ENCODE data around the gene KCTD17.

Gene KCTD17

DNA sequence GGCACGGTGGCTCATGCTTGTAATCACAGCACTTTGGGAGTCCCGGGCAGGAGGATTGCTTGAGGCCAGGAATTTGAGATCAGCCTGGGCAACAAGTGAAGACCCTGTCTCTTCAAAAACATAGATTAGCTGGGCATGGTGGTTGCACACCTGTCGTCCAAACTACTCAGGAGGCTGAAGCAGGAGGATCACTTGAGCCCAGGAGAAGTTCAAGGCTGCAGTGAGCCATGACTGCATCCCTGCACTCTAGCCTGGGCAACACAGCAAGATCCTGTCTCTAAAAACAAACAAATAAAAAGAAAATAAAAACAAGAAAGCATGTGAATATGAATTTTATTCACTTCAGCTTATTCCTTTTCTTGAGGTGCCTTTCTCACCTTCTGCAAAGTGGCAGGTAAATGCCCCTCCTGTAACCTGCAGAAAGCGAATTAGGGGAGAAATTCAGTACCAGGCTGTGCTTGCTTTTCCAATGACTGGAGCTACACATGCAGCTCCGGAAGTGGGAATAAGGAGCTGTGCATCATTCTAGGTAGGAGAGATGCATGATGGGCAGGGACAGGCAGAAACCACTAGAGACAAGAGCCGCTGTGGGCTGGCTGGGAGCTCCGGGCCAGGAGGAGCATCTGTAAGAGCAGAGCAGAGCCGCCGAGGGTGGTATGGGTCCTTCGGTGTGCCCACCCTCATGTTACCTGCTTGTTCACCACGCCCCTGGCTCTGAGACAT lies 14.7 kb upstream of the KCTD17 start:
- in situ Hi-C loops (cut with HindIII; ENCODE audit: low sequenced_read_pairs) = no loop called here

DNA sequence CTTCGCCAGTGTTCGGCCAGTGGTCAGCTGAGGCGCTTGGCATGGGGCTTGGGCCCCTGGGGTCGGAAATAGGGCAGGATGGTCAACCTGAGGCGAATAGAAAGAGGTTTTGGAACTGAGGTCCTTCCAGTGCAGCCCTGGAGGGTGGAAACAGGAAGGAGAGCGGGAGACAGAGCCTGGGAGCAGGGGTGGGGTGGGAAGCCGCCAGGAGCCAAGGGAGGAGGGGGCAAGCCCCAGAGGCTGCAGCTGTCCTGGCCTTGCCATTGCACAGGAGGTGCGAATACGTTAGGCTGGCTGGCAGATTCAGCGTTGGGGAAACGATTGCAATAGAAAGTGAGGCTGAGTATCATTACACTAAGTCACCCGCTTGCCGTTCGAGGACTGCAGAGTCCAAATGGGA lies 13.9 kb upstream of the KCTD17 start:
- in situ Hi-C loops (cut with HindIII; ENCODE audit: low sequenced_read_pairs) = no loop called here

DNA sequence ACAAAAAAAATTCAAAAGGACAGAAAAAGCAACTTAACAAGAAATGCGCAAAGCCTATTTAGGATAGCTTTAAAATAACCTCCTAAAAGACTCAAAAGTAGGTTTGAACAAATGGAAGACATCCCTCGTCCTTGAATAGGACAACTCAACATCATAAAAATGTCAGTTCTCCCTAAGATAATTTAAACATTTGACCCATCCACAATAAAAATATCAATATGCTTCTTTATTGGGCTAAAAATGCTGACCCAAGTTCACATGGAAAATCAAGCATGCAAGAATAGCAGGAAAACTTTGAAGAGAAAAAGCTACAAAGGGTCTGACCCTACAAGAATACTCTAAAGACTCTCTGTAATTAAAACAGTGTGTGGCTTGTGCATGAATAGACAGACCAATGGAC lies 12.1 kb upstream of the KCTD17 start:
- in situ Hi-C loops (cut with HindIII; ENCODE audit: low sequenced_read_pairs) = no loop called here

DNA sequence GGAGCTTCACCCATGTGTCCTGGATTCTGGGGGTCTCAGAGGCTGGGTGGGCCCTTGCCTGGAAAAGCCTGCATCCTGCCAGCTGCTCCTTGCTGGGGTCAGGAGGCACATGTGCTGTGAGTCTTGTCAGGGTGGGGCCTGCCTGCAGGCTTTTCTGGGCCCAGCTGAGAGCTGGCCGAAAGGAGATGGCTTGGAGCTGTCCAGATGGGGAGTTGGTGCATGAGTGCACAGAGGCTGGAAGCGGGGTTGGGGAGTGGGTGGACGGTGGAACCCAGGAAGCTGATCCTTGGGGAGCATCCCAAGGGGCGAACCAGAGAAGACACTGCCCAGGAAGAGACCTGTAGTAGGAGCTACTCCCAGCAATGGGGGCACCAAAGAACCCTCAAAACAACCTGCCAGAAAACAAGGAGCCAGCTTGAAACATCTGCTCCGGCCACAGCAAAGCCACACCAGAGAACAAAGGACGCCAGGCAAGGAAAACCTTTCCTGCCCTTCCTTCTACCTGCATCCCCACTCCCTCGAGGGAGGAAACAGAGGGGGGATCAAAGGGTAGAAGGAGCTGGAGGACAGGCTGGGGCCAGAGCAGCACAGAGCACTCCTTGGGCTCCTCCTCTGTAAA lies 8.2 kb upstream of the KCTD17 start:
- in situ Hi-C loops (cut with HindIII; ENCODE audit: low sequenced_read_pairs) = no loop called here

DNA sequence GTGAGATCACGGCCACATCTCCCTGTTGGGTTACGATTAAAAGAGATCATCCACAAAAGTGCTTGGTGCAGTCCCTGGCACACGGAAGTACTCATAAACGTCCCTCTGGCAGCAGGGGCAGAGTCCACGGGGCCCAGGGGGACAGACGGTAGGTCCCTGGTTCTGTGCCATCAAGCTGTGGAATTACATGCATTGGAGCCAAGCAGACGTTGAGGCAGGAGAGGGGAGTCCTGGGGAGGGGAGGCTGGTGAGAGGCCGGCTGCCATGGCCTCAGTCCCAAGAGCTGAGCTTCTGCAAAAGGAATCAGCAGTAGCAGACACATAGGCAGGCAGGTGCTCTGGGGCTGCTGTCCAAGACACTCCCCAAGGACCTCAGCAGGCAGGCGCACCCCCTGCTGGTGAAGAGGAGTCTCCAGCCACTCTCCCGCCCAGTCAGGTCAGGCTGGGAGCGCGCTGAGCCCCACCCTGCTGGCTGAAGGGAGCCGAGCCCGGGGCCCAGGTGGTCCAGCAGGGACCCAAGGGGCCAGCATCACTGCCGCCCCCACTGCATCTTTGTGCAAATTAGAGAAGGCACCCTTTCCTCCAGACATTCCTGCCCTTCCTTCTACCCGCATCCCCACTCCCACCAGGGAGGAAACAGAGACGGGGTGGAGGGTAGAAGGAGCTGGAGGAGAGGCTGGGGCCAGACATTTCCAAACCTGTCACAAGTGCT lies 7.6 kb upstream of the KCTD17 start:
- in situ Hi-C loops (cut with HindIII; ENCODE audit: low sequenced_read_pairs) = no loop called here

DNA sequence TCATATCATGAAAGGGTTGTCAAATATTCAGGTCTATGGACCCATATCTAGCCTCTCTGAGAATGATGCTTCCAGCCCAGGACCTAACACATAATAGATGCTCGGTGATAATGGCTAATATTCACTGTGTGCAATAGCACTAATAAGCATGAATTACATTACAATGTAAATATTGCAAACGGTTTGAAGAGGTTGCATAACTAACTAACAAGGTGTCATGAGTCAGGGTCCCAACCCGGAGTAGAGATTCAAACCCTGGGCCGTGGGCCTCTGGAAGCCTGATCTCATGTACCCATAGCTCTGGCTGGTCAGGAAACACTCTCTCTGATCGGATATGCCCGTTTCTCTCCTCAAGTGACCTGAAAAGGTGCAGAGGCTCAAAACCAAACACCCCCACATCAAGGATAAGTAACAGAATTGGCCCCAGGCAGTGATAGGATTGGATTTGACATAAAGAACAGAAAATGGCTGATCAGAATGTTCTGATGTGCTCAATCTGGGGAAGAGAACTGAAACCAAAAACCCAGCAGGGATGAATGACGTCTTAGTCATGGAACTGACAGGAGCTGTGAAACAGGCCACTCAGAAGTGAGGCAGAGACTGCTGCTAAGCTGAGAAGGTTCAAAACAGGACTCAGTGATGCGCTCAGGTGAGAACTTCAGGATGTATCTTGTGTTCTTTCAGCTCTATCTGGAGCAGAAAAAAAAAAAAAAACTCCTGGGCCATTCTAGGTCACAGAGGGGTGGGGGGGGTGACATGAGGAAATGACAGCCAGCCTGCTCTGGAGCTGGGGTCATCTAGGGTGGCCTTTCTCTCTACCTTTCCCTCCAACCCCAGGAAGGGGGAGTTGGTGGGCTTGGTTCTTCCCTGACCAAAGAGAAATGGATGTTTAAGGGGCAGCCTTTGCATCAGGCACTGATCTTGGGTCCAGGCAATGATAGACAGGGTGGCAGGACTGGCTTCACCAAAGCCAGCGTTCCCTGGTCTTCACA lies 6.6 kb upstream of the KCTD17 start:
- in situ Hi-C loops (cut with HindIII; ENCODE audit: low sequenced_read_pairs) = no loop called here

DNA sequence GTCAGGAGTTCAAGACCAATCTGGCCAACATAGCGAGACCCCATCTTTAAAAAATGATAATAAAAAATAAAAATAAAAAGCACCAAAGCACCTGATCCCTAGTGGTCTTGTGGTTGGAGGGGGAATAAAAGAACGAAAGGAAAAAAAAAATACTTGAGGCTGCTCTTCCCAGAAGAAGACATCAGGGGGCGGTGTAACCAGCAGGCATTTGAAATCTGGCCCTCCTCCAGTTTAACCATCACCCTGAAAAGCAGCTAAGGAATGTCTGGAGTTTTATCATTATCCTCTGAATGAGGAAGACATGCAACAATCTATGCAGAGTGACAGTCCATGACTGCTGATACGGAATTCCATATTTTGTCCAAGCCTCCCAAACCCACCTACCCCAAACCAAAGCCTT lies 5.6 kb upstream of the KCTD17 start:
- in situ Hi-C loops (cut with HindIII; ENCODE audit: low sequenced_read_pairs) = no loop called here

DNA sequence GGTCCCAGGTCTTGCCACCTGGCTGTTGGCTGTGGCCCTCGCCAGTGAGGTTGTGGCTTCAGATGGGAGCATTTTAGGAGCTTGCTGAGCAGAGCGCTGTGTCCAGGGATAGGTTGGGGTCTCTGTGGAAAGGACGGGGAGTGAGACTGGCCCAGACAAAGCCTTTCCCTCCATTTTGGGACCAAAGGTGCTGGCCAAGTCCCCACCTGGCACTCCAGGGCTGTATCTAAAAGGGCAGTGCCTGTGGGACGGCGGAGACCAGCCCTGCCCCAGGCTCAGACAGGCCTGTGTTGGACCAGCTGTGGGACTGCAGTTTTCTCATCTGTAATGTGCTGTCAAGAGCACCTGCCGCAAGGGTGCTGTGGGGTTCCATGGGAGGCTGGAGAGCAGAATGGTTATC lies 5.0 kb upstream of the KCTD17 start:
- in situ Hi-C loops (cut with HindIII; ENCODE audit: low sequenced_read_pairs) = no loop called here

DNA sequence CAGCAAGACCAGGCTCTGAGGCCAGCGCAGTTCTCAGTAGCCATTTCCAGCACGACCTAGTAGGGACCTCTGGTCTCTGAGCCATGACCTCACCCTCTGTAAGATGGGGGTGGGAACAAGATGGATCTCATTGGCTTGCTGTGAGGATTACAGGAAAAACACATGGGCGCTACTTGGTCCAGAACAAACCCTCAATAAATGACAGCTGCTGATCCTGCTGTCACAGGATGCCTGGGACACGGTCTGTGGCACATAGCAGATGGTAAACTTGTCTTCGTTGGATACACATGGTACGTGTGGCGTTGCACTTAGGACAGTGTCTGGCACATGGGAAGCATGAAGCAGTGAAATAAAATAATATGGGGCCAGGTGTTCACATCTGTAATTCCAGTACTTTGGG lies 4.5 kb upstream of the KCTD17 start:
- in situ Hi-C loops (cut with HindIII; ENCODE audit: low sequenced_read_pairs) = no loop called here

DNA sequence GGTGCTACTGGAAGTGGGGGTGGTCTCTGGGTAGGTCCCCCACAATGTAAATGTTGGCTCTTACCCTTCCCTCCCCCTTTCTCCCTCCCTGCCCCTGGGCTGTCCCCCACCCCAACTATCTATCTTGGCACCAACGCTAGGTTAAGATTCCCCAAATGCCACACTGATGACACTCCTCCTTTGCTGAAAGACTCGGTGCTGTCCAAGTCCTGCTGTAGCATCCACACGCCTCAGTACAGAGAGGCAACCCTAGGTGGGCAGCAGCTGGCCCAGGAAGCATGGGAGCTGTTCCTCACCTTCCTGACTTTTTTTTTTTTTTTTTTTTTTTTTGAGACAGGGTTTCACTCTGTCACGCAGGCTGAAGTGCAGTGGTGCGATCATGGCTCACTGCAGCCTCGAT lies 3.4 kb upstream of the KCTD17 start:
- in situ Hi-C loops (cut with HindIII; ENCODE audit: low sequenced_read_pairs) = no loop called here

DNA sequence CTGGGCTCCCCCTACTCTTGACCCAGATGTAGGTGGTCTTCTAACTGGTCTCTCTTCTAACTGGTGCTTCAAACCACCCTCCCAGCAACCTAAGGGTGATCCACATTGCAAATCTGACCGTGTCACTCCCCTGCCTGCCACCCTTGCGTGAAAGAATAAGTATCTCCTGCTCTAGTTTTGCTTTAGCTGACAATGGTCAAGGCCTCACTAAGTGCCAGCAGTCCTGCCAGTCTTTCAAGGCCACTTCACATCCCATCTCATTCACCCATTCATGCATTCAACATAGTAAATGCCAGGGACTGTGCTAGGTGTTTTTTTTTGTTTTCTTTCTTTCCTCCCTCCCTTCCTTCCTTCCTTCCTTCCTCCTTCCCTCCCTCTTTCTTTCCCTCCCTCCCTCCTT lies 2.3 kb upstream of the KCTD17 start:
- in situ Hi-C loops (cut with HindIII; ENCODE audit: low sequenced_read_pairs) = no loop called here

DNA sequence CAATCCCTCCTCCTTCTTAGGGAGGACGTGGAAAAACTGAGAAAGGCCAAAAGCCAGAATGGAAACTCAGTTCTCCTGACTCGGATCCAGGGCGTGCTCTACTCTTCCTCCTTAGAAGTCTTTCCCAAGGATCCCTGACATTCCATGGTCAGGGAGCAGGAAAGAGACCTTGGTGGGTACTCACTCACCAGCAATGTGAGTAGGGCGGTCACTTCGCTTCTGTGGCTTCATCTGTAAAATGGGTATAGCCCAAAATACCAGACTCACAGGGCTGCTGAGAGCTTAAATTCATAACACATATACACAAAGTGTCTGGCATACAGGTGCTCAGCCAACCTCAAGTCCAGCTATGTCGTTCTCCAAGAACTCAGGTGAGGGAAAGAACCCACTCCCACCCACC lies 629 bp upstream of the KCTD17 start:
- in situ Hi-C loops (cut with HindIII; ENCODE audit: low sequenced_read_pairs) = loop anchor here (10.0 kb wide), 6 partner anchors 104 to 394 kb away; partner anchors contain the start of genes C1QTNF6, IFT27 and SSTR3

DNA sequence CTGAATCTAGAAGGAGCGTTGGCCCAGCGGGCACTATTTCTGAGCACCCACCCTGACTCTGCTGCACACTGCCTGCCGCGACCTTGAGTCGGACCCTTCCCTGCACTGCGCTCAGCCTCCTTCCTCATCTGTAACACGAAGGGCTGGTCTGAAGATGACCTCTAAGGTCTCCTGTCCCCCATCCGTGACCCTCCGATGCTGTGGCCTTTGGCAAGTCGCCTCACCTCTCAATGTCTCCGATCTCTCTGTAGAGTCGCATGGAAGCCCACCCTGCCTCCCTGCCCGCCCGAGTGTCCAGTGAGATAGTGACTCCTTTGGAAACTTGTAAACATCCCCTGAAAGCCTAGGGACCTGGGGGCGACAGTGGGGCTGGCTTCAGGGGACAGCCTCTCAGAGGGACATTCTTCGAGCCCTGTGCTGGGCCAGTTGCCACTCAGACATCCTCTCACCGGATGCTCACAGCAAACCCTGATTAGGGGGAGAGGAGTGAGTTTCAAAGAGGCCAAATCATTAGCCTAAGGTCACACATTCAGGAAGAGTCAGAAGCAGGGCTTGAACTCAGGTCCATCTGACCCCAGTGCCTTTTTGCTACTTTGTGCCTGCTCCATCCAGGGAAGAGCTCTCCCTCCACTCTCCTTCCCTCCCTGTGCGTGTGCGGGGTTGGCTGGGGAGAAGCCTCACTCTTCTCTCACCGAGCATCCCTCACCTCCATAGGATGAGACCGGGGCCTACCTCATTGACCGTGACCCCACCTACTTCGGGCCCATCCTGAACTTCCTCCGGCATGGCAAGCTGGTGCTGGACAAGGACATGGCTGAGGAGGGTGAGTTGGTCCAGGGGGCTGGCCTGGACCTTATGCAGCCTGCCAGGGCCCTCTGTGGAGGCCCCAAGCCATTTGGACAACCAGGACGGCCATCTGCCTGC lies 1.1 kb downstream of the KCTD17 start:
- in situ Hi-C loops (cut with HindIII; ENCODE audit: low sequenced_read_pairs) = loop anchor here (10.0 kb wide), 6 partner anchors 102 to 392 kb away; partner anchors contain the start of genes C1QTNF6, IFT27 and SSTR3

DNA sequence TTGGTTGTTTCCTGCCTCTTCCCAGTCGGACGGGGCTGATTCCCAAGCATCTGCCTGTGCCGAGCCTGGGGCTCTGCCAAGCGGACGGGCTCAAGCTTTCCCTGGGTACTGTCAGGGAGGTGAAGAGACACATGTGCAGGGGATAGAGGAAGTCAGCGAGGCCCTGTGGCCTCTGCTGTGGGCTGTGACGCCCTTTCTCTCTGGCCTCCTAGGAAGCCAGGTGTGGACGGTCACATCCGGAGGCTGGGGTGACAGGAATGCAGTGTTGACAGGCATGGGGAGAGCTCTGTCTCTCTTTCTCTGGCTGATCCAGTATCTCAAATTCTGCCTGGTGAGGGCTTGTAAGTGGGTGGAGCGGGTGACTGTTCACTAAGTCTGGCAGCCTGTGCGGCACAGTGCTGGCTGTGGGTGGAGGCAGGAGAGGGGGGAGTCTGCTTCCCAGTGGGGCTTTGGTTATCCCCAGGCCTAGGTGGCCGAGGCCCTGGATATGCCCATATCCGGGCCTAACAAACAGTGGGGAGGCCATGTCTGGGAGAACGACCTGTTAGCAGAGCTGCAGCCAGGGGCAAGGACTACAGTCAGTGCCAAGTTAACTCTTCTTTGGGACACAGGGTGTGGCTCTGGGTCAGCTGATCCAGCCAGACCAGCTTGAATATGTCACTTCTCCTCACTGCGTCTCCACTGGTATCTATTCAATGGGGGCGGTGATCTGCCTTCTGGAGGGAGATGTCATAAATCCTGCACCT lies 1.9 kb downstream of the KCTD17 start:
- in situ Hi-C loops (cut with HindIII; ENCODE audit: low sequenced_read_pairs) = loop anchor here (10.0 kb wide), 6 partner anchors 101 to 391 kb away; partner anchors contain the start of genes C1QTNF6, IFT27 and SSTR3

DNA sequence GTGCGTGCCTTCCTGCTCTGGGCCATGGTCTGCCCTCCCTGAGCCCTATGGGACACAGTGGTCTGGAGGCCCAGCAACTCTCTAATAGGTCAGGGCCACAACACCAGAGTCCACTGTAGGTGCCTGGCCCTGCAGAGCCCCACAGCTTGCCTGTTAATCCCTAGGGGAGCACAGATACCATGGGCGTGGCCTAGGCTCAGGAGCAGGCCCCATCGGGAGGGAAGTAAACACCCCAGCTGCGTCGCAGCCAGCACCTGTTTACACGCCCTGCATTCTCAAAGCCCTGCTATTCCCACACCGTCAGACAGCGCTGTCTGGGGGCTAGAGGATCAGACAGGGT lies 2.5 kb downstream of the KCTD17 start:
- in situ Hi-C loops (cut with HindIII; ENCODE audit: low sequenced_read_pairs) = loop anchor here (10.0 kb wide), 6 partner anchors 101 to 391 kb away; partner anchors contain the start of genes C1QTNF6, IFT27 and SSTR3

DNA sequence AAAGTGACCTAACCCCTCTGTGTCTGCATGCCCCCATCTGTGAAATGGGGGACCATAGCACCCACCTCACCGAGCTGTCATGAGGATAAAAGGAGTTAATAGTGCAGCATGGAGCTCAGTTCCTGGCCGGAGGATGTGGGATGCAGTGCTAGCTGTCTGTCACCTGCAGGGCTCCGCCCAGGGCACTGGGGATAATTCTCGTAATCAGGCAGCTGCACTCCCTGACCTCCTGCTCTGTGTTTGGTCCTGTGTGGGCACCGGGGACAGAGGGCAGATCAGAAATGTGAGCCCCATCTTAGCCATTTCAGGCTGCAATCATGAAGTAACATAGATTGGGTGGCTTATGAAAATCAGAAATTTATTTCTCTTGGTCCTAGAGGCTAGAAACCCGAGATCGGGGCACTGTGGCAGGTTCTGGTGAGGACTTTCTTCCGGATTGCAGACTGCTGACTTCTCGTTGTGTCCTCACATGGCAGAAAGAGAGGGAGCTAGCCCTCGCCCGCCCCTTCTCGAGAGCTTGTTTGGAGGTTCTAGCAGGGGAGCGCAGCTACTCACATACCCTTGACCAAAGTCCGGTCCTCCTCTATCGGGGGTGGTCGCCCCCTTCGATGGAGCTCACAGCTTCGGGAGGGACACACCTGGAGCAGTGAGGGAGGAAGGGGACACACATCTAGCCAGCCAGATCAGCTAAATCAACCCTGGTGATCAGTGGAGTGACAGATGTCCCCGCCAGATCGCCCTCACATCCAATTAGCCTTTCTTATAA lies 3.2 kb downstream of the KCTD17 start:
- in situ Hi-C loops (cut with HindIII; ENCODE audit: low sequenced_read_pairs) = loop anchor here (10.0 kb wide), 6 partner anchors 100 to 390 kb away; partner anchors contain the start of genes C1QTNF6, IFT27 and SSTR3

DNA sequence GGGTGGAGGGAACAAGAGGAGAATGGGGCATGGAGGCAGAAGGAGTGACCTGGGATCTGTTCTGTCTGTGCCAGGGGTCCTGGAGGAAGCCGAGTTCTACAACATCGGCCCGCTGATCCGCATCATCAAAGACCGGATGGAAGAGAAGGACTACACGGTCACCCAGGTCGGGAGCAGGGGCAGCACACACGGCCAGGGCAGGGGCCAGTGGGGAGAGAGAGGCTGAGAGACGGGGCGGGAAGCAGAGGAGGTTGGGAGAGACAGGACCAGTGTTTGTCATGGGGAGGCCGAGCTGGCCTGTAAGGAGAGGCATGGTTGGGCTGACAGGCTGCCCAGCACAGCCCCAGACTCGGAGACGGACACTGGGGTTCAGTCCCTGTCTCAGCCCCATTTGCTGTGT lies 4.7 kb downstream of the KCTD17 start:
- in situ Hi-C loops (cut with HindIII; ENCODE audit: low sequenced_read_pairs) = loop anchor here (10.0 kb wide), 6 partner anchors 99 to 389 kb away; partner anchors contain the start of genes C1QTNF6, IFT27 and SSTR3

DNA sequence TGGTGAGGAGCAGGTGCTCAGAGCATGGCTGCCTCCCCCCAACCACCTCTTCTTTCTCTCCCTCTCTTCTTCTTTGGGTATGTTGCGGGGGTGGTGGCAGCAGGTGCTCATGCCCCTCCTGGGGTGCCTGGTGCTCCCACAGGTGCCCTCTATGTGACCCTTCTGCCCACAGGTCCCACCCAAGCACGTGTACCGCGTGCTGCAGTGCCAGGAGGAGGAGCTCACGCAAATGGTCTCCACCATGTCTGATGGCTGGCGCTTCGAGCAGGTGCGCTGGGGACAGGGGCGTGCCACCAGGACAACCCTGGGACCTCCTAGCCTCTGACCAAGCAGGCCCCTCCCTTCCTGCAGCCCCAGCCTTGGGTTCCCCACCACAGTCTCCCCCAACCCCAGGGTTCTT lies 5.7 kb downstream of the KCTD17 start:
- in situ Hi-C loops (cut with HindIII; ENCODE audit: low sequenced_read_pairs) = loop anchor here (10.0 kb wide), 6 partner anchors 98 to 388 kb away; partner anchors contain the start of genes C1QTNF6, IFT27 and SSTR3

All from endothelial cell of hepatic sinusoid (primary cell).